Umbilical cord (tissue), 2 donors: Measurements from ENCODE around the gene PCDHB9. TPM values are rescaled to one million over a fixed set of nuclear protein-coding genes. Genes with fewer than 3 reads are reported as not detected.

Experiments used
- DNase-seq: peaks from one replicate; pipeline ENCODE4 v3.0.0-alpha.2; 2015; ENCODE audit warnings: low spot score
- total RNA-seq: library from RNA; depleted of rRNA; stranded (reverse); fragments of >200 nt; gene quantifications from one replicate; pipeline ENCODE4 v1.2.3, GENCODE V29; 2014; ENCODE audit warnings: low replicate concordance; ENCODE audit not compliant: insufficient read depth

PCDHB9 gene
- total RNA-seq, 1 donor from 2014 or later: 1.9 TPM

GRCh38 chr5:141236516-141237313, 49.8 kb downstream of the PCDHB9 start:
- DNase-seq: no peak

Other genes with a start within 250 kb of the PCDHB9 start
- 3.4 TPM for gene PCDHAC2, start 220.7 kb upstream of the PCDHB9 start, total RNA-seq
- 0.24 TPM for gene PCDHB1, start 135.8 kb upstream of the PCDHB9 start, total RNA-seq
- gene PCDHB2, start 92.5 kb upstream of the PCDHB9 start, total RNA-seq: 6.5 TPM
- 0.72 TPM for gene PCDHB3, start 86.7 kb upstream of the PCDHB9 start, total RNA-seq
- 2.9 TPM for gene PCDHB4, start 65.3 kb upstream of the PCDHB9 start, total RNA-seq
- gene PCDHB5, start 52.0 kb upstream of the PCDHB9 start, total RNA-seq: 11.6 TPM
- 1.9 TPM for gene PCDHB6, start 37.1 kb upstream of the PCDHB9 start, total RNA-seq
- gene PCDHB7, start 14.5 kb upstream of the PCDHB9 start, total RNA-seq: 3.6 TPM
- 0.72 TPM for gene PCDHB8, start 9.4 kb upstream of the PCDHB9 start, total RNA-seq
- 4.1 TPM for gene PCDHB16, start 4.8 kb upstream of the PCDHB9 start, total RNA-seq
- gene PCDHB10, start 5.2 kb downstream of the PCDHB9 start, total RNA-seq: 5.5 TPM
- gene PCDHB11, start 12.5 kb downstream of the PCDHB9 start, total RNA-seq: 5.1 TPM
- gene PCDHB12, start 21.6 kb downstream of the PCDHB9 start, total RNA-seq: 2.9 TPM
- 1.7 TPM for gene PCDHB13, start 26.8 kb downstream of the PCDHB9 start, total RNA-seq
- 12.3 TPM for gene PCDHB14, start 36.2 kb downstream of the PCDHB9 start, total RNA-seq
- 3.4 TPM for gene PCDHB15, start 58.2 kb downstream of the PCDHB9 start, total RNA-seq
- 1.9 TPM for gene SLC25A2, start 116.9 kb downstream of the PCDHB9 start, total RNA-seq
- gene TAF7, start 133.6 kb downstream of the PCDHB9 start, total RNA-seq: 58.7 TPM
- 0.96 TPM for gene PCDHGA1, start 143.4 kb downstream of the PCDHB9 start, total RNA-seq
- gene PCDHGA2, start 151.6 kb downstream of the PCDHB9 start, total RNA-seq: 4.6 TPM
- gene PCDHGA3, start 156.7 kb downstream of the PCDHB9 start, total RNA-seq: 2.2 TPM
- gene PCDHGB1, start 162.9 kb downstream of the PCDHB9 start, total RNA-seq: 1.7 TPM
- gene PCDHGA4, start 167.9 kb downstream of the PCDHB9 start, total RNA-seq: 6.0 TPM
- 4.6 TPM for gene PCDHGB2, start 172.8 kb downstream of the PCDHB9 start, total RNA-seq
- gene PCDHGA5, start 177.0 kb downstream of the PCDHB9 start, total RNA-seq: 1.9 TPM
- 11.8 TPM for gene PCDHGB3, start 183.1 kb downstream of the PCDHB9 start, total RNA-seq
- 7.2 TPM for gene PCDHGA6, start 186.7 kb downstream of the PCDHB9 start, total RNA-seq
- 7.0 TPM for gene PCDHGA7, start 195.6 kb downstream of the PCDHB9 start, total RNA-seq
- 18.3 TPM for gene PCDHGB4, start 200.5 kb downstream of the PCDHB9 start, total RNA-seq
- gene PCDHGA8, start 205.5 kb downstream of the PCDHB9 start, total RNA-seq: 3.9 TPM
- gene PCDHGB5, start 210.8 kb downstream of the PCDHB9 start, total RNA-seq: 15.4 TPM
- 11.1 TPM for gene PCDHGA9, start 215.6 kb downstream of the PCDHB9 start, total RNA-seq
- 9.1 TPM for gene PCDHGB6, start 220.9 kb downstream of the PCDHB9 start, total RNA-seq
- 10.8 TPM for gene PCDHGA10, start 225.8 kb downstream of the PCDHB9 start, total RNA-seq
- gene PCDHGB7, start 230.5 kb downstream of the PCDHB9 start, total RNA-seq: 13.2 TPM
- 7.9 TPM for gene PCDHGA11, start 233.9 kb downstream of the PCDHB9 start, total RNA-seq
- gene PCDHGA12, start 243.3 kb downstream of the PCDHB9 start, total RNA-seq: 14.4 TPM